ENCODE data around the gene GHR. TPM values are rescaled to one million over a fixed set of nuclear protein-coding genes. Genes with fewer than 3 reads are reported as not detected.

Gene GHR
- total RNA-seq, 1 donor: 5.4 TPM

- Histone ChIP-seq H3K79me2 (ENCODE audit: insufficient read depth, low read length) (no peaks in the 10 kb centered on the region), H3K9me3 (ENCODE audit: low read depth, low read length) (no peaks in the 10 kb centered on the region), H4K20me1 (ENCODE audit: insufficient read depth, low read length) (no peaks in the 10 kb centered on the region), H3K4me3 (ENCODE audit: insufficient read depth, low read length) (no peak overlapping the region), H3K27ac (ENCODE audit: low read depth, low read length) (no peak overlapping the region), H2AFZ (ENCODE audit: low read length) (no peak overlapping the region), H3K4me1 (ENCODE audit: insufficient read depth, low read length) (peaks cover 5% of the 10 kb centered on the region), H3K36me3 (ENCODE audit: insufficient read depth, low read length) (no peaks in the 10 kb centered on the region), H3K27me3 (ENCODE audit: insufficient read depth, low read length) (no peaks in the 10 kb centered on the region), H3K4me2 (ENCODE audit: insufficient read depth, low read length) (no peak overlapping the region)
- no peak for TF ChIP-seq CTCF (IDR thresholded peaks at IDR 0.05; ENCODE audit: extremely low read depth, low read depth, low read length)
- DNase-seq (ENCODE audit: insufficient read length, low spot score, missing footprints): no peak
Observed at GRCh38 chr5:42689391-42689790, 266.2 kb downstream of the GHR start.

GRCh38 chr5:42691413-42691937 lies 268.2 kb downstream of the GHR start:
- peak overlapping the region; percentile 58 for H2AFZ ChIP-seq (ENCODE audit: low read length)
- H3K4me2 ChIP-seq (ENCODE audit: insufficient read depth, low read length): peak overlapping the region; percentile 47
- no peak overlapping the region for H3K4me3 ChIP-seq (ENCODE audit: insufficient read depth, low read length)
- H4K20me1 ChIP-seq (ENCODE audit: insufficient read depth, low read length): no peaks in the 10 kb centered on the region
- no peaks in the 10 kb centered on the region for H3K27me3 ChIP-seq (ENCODE audit: insufficient read depth, low read length)
- TF ChIP-seq CTCF (IDR thresholded peaks at IDR 0.05; ENCODE audit: extremely low read depth, low read depth, low read length): no peak
- no peaks in the 10 kb centered on the region for H3K36me3 ChIP-seq (ENCODE audit: insufficient read depth, low read length)
- no peaks in the 10 kb centered on the region for H3K79me2 ChIP-seq (ENCODE audit: insufficient read depth, low read length)
- H3K4me1 ChIP-seq (ENCODE audit: insufficient read depth, low read length): peaks cover 5% of the 10 kb centered on the region
- DNase-seq (ENCODE audit: insufficient read length, low spot score, missing footprints): no peak
- no peaks in the 10 kb centered on the region for H3K9me3 ChIP-seq (ENCODE audit: low read depth, low read length)
- no peak overlapping the region for H3K27ac ChIP-seq (ENCODE audit: low read depth, low read length)

- Histone ChIP-seq H4K20me1 (ENCODE audit: insufficient read depth, low read length) (no peaks in the 10 kb centered on the region), H3K79me2 (ENCODE audit: insufficient read depth, low read length) (no peaks in the 10 kb centered on the region), H3K27me3 (ENCODE audit: insufficient read depth, low read length) (no peaks in the 10 kb centered on the region), H3K4me3 (ENCODE audit: insufficient read depth, low read length) (no peak overlapping the region), H3K4me1 (ENCODE audit: insufficient read depth, low read length) (no peaks in the 10 kb centered on the region), H3K36me3 (ENCODE audit: insufficient read depth, low read length) (no peaks in the 10 kb centered on the region), H3K27ac (ENCODE audit: low read depth, low read length) (no peak overlapping the region), H3K4me2 (ENCODE audit: insufficient read depth, low read length) (no peak overlapping the region), H3K9me3 (ENCODE audit: low read depth, low read length) (no peaks in the 10 kb centered on the region), H2AFZ (ENCODE audit: low read length) (no peak overlapping the region)
- no peak for TF ChIP-seq CTCF (IDR thresholded peaks at IDR 0.05; ENCODE audit: extremely low read depth, low read depth, low read length)
- no peak for DNase-seq (ENCODE audit: insufficient read length, low spot score, missing footprints)
Observed at GRCh38 chr5:42701351-42702059, 278.3 kb downstream of the GHR start.

- Histone ChIP-seq H3K79me2 (ENCODE audit: insufficient read depth, low read length) (no peaks in the 10 kb centered on the region), H3K27ac (ENCODE audit: low read depth, low read length) (no peak overlapping the region), H3K4me3 (ENCODE audit: insufficient read depth, low read length) (no peak overlapping the region), H3K9me3 (ENCODE audit: low read depth, low read length) (no peaks in the 10 kb centered on the region), H3K27me3 (ENCODE audit: insufficient read depth, low read length) (no peaks in the 10 kb centered on the region), H4K20me1 (ENCODE audit: insufficient read depth, low read length) (no peaks in the 10 kb centered on the region), H3K36me3 (ENCODE audit: insufficient read depth, low read length) (no peaks in the 10 kb centered on the region), H3K4me2 (ENCODE audit: insufficient read depth, low read length) (no peak overlapping the region), H3K4me1 (ENCODE audit: insufficient read depth, low read length) (no peaks in the 10 kb centered on the region), H2AFZ (ENCODE audit: low read length) (no peak overlapping the region)
- no peak for DNase-seq (ENCODE audit: insufficient read length, low spot score, missing footprints)
- TF ChIP-seq CTCF (IDR thresholded peaks at IDR 0.05; ENCODE audit: extremely low read depth, low read depth, low read length): no peak
Observed at GRCh38 chr5:42703238-42703637, 280.0 kb downstream of the GHR start.

Measured in osteoblast (primary cell).